Panc1 (cell line): ENCODE results near the gene LATS1. TPM values are rescaled to one million over a fixed set of nuclear protein-coding genes. Genes with fewer than 3 reads are reported as not detected.

Experiments
- ATAC-seq: fragments of 200-7000 bp; cut with Tn5 transposase; 2 replicates; pipeline ENCODE4 v1.9.1; 2020; ENCODE audit warnings: mild to moderate bottlenecking, moderate library complexity
- BruUV-seq: library from RNA; stranded (reverse); fragments of 400-500 nt; replicated peaks from 2 replicates; lab custom pipeline; 2021; lab: Mats Ljungman, UMichigan
- CTCF ChIA-PET: fragments of 300-600 bp; sonication (Branson Sonifier 250); formaldehyde crosslinking; loops from one replicate; lab custom pipeline; 2022; ENCODE audit warnings: antibody characterized with exemption; lab: Charles Lee
- POLR2A ChIA-PET: fragments of 300-600 bp; sonication (Branson Sonifier 250); formaldehyde crosslinking; loops from one replicate; lab custom pipeline; 2022; ENCODE audit warnings: antibody characterized with exemption; lab: Charles Lee
- DNase-seq: peaks from one replicate; pipeline ENCODE4 v3.0.0-alpha.2; 2010; ENCODE audit warnings: low read depth, low spot score
- H3K27ac ChIP-seq: 2 replicates; pipeline ENCODE4 v1.5.1; 2011; ENCODE audit warnings: mild to moderate bottlenecking, low read length, inconsistent platforms
- H3K27me3 ChIP-seq: fragments of 200-500 bp; sonication (Bioruptor generic); 2 replicates; pipeline ENCODE4 v1.6.0; 2014; ENCODE audit warnings: low read length, inconsistent platforms; ENCODE audit not compliant: control insufficient read depth, insufficient read depth
- H3K36me3 ChIP-seq: fragments of 200-500 bp; sonication (Bioruptor generic); 2 replicates; pipeline ENCODE4 v1.5.1; 2014; ENCODE audit warnings: inconsistent platforms, mild to moderate bottlenecking, low read length, moderate library complexity; ENCODE audit not compliant: control insufficient read depth, insufficient read depth
- H3K4me1 ChIP-seq: 2 replicates; pipeline ENCODE4 v1.5.1; 2011; ENCODE audit warnings: inconsistent platforms, mild to moderate bottlenecking, low read length, moderate library complexity; ENCODE audit not compliant: control insufficient read depth, insufficient read depth
- H3K4me3 ChIP-seq, 2 experiments: 2 replicates each; pipeline ENCODE4 v1.5.1; 2011 to 2012; ENCODE audit warnings: low read depth in 2 of 2, low read length in 2 of 2, mild to moderate bottlenecking in 2 of 2, inconsistent platforms in 1 of 2, moderate library complexity in 1 of 2
- H3K9me3 ChIP-seq: fragments of 200-500 bp; sonication (Bioruptor generic); 2 replicates; pipeline ENCODE4 v1.5.1; 2014; ENCODE audit warnings: low read depth, mild to moderate bottlenecking, inconsistent platforms, low read length, moderate library complexity; ENCODE audit not compliant: control insufficient read depth, insufficient read depth
- POLR2AphosphoS5 ChIP-seq: IDR thresholded peaks from 2 replicates; pipeline ENCODE4 v1.6.1; 2012; ENCODE audit warnings: mild to moderate bottlenecking, low read depth, low read length, moderate library complexity
- REST ChIP-seq, 2 experiments: IDR thresholded peaks; 2 replicates each; pipeline ENCODE4 v1.6.1; 2011 to 2012; ENCODE audit warnings: low read depth in 2 of 2, control low read depth in 1 of 2, low read length in 1 of 2, mild to moderate bottlenecking in 1 of 2, moderate library complexity in 1 of 2; ENCODE audit not compliant: insufficient read depth in 1 of 2
- SIN3A ChIP-seq: IDR thresholded peaks from 2 replicates; pipeline ENCODE4 v1.6.1; 2012; ENCODE audit warnings: low read depth, mild to moderate bottlenecking, low read length, moderate library complexity, borderline replicate concordance; ENCODE audit not compliant: insufficient read depth
- TCF7L2 ChIP-seq: IDR thresholded peaks from 2 replicates; pipeline ENCODE4 v1.6.1; 2011; ENCODE audit warnings: mild to moderate bottlenecking, low read depth, low read length, inconsistent platforms
- in situ Hi-C: cut with HindIII; loops from 2 replicates; pipeline ENCODE4 v1.10.0; 2016; ENCODE audit warnings: low sequenced_read_pairs, low pct_unique_long_range_greater_than_20kb
- intact Hi-C: fragments of 100-400 bp; cut with micrococcal nuclease; formaldehyde crosslinking; loops from one replicate; pipeline ENCODE4 v1.10.0; 2022; ENCODE audit not compliant: unreplicated experiment
- total RNA-seq: library from RNA; stranded (reverse); gene quantifications from one replicate; pipeline ENCODE4 v1.2.1, GENCODE V29; 2021; ENCODE audit not compliant: unreplicated experiment
- TF ChIP-seq, protein P1 (sequence below): fragments of 450-650 bp; IDR thresholded peaks from 2 replicates; pipeline ENCODE4 v1.5.1; 2017; ENCODE audit warnings: mild to moderate bottlenecking

Gene LATS1
- total RNA-seq, 1 experiment from 2014 or later: 36.0 TPM

DNA sequence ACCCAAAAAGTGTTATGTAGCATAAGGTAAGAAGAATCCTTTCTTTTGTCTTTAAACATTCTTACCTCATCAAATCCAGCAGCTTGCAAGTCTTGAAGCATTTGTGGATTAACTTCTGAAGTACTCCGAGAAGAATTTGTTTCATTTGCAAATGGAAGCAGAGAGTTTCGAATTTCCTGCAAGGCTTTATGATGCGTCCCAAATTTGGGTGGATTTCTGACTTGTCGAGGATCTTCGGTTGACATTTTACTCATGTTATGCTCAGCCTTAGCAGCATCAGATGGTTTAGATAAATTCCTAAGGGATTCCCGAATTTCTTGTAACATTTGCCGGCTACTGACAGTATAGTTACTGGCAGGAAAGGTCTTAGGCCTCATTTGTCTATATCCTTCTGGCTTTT is 16.2 kb downstream of the LATS1 start:
- Histone ChIP-seq H3K4me3 (no peak overlapping the region), H3K4me1 (no peaks in the 10 kb centered on the region), H3K27me3 (no peaks in the 10 kb centered on the region), H3K9me3 (no peaks in the 10 kb centered on the region), H3K36me3 (peaks cover 14% of the 10 kb centered on the region; the same call in 1 of the 2 replicates), H3K27ac (no peak overlapping the region)
- no peak for ATAC-seq
- CTCF ChIA-PET: interaction anchor here (0.5 kb wide), 1 partner anchor 102 kb away, joined by 6 read pairs; no protein-coding TSS in a partner anchor
- in situ Hi-C loops (no loop called here), intact Hi-C loops (no loop called here)
- BruUV-seq: no TSS peak
- DNase-seq: no peak
- POLR2A ChIA-PET: interaction anchor here (0.6 kb wide), 1 partner anchor 35 kb away, joined by 10 read pairs; no protein-coding TSS in a partner anchor
- TF ChIP-seq SIN3A (no peak), TCF7L2 (no peak), REST (IDR thresholded peaks at IDR 0.05; ENCODE audit: insufficient read depth in 1 of 2, low read depth in 2 of 2, low read length in 1 of 2) (no peak), POLR2AphosphoS5 (no peak)
- TF ChIP-seq, protein P1, sequence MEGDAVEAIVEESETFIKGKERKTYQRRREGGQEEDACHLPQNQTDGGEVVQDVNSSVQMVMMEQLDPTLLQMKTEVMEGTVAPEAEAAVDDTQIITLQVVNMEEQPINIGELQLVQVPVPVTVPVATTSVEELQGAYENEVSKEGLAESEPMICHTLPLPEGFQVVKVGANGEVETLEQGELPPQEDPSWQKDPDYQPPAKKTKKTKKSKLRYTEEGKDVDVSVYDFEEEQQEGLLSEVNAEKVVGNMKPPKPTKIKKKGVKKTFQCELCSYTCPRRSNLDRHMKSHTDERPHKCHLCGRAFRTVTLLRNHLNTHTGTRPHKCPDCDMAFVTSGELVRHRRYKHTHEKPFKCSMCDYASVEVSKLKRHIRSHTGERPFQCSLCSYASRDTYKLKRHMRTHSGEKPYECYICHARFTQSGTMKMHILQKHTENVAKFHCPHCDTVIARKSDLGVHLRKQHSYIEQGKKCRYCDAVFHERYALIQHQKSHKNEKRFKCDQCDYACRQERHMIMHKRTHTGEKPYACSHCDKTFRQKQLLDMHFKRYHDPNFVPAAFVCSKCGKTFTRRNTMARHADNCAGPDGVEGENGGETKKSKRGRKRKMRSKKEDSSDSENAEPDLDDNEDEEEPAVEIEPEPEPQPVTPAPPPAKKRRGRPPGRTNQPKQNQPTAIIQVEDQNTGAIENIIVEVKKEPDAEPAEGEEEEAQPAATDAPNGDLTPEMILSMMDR: no peak

GRCh38 chr6:149699150-149699549 is 18.8 kb downstream of the LATS1 start:
- ChIA-PET CTCF (no interaction called here), POLR2A (no interaction called here)
- H3K27ac ChIP-seq: no peak overlapping the region
- no peaks in the 10 kb centered on the region for H3K9me3 ChIP-seq
- H3K4me1 ChIP-seq: no peaks in the 10 kb centered on the region
- no peak overlapping the region for H3K4me3 ChIP-seq
- no TSS peak for BruUV-seq
- in situ Hi-C loops (no loop called here), intact Hi-C loops (no loop called here)
- DNase-seq (no peak), ATAC-seq (no peak)
- no peak for TF ChIP-seq REST (IDR thresholded peaks at IDR 0.05; ENCODE audit: insufficient read depth in 1 of 2, low read depth in 2 of 2, low read length in 1 of 2)
- TF ChIP-seq POLR2AphosphoS5: no peak
- no peak for TF ChIP-seq SIN3A
- TF ChIP-seq, protein P1: no peak
- no peak for TF ChIP-seq TCF7L2
- H3K27me3 ChIP-seq: no peaks in the 10 kb centered on the region
- H3K36me3 ChIP-seq: peaks cover 20% of the 10 kb centered on the region
